ENCODE measurements around the gene ZNF43. TPM values are rescaled to one million over a fixed set of nuclear protein-coding genes. Genes with fewer than 3 reads are reported as not detected.
A peak's percentile ranks its signal among the peaks of the same experiment; 100 is the strongest.
"Not testable (repeated sequence)": the region's sequence is repeated elsewhere in the genome, so short reads cannot be mapped to it uniquely, and the experiment has no call there.

The ZNF43 gene
- polyA plus RNA-seq, 4 donors = 28.7 to 50.3 (median 45.8) TPM

GRCh38 chr19:21812448-21812847 is 23.5 kb downstream of the ZNF43 start:
- no peak for DNase-seq (ENCODE audit: low read depth in 4 of 4, low spot score in 3 of 4)

GRCh38 chr19:21808400-21809000 is 27.5 kb downstream of the ZNF43 start:
- not testable (repeated sequence) for DNase-seq (ENCODE audit: low read depth in 4 of 4, low spot score in 3 of 4)

- peak in 2 of 4 donors; percentile 18 to 32 for DNase-seq (ENCODE audit: low read depth in 4 of 4, low spot score in 3 of 4)
Observed at GRCh38 chr19:21789466-21790085, 46.4 kb downstream of the ZNF43 start.

- no peak for DNase-seq (ENCODE audit: low read depth in 4 of 4, low spot score in 3 of 4)
Observed at GRCh38 chr19:21786936-21787335, 49.0 kb downstream of the ZNF43 start.

GRCh38 chr19:21775792-21776191 is 60.2 kb downstream of the ZNF43 start:
- not testable (repeated sequence) for DNase-seq (ENCODE audit: low read depth in 4 of 4, low spot score in 3 of 4)

- peak; percentile 82 to 88 (median 86) for DNase-seq (ENCODE audit: low read depth in 4 of 4, low spot score in 3 of 4)
Observed at GRCh38 chr19:21767065-21767800, 68.7 kb downstream of the ZNF43 start, which contains the start of gene ZNF100. Gene ZNF100 (minus strand): TSS chr19:21767579. CDS start chr19:21767429, 150 bp downstream.

GRCh38 chr19:21766705-21767064 is 69.3 kb downstream of the ZNF43 start:
- DNase-seq (ENCODE audit: low read depth in 4 of 4, low spot score in 3 of 4) = not testable (repeated sequence)

GRCh38 chr19:21765151-21765550 is 70.8 kb downstream of the ZNF43 start:
- DNase-seq (ENCODE audit: low read depth in 4 of 4, low spot score in 3 of 4) = no peak

GRCh38 chr19:21761547-21761946 is 74.4 kb downstream of the ZNF43 start:
- DNase-seq (ENCODE audit: low read depth in 4 of 4, low spot score in 3 of 4) = not testable (repeated sequence)

- no peak for DNase-seq (ENCODE audit: low read depth in 4 of 4, low spot score in 3 of 4)
Observed at GRCh38 chr19:21758296-21758695, 77.7 kb downstream of the ZNF43 start.

- not testable (repeated sequence) for DNase-seq (ENCODE audit: low read depth in 4 of 4, low spot score in 3 of 4)
Observed at GRCh38 chr19:21755555-21755954, 80.4 kb downstream of the ZNF43 start.

Other genes starting within 250 kb of the ZNF43 start
- 10 to 100 TPM; 16.9 to 22.3 (median 18.5) TPM for gene ZNF100, start 68.6 kb downstream of the ZNF43 start, polyA plus RNA-seq (ENCODE audit: insufficient read length in 4 of 4)
- gene ZNF208, start 174.8 kb upstream of the ZNF43 start, polyA plus RNA-seq (ENCODE audit: insufficient read length in 4 of 4) = 10 to 100 TPM in 1 of 4 donors, 1 to 10 TPM in 3; 2.7 to 14.7 (median 3.1) TPM
- gene ZNF257, start 216.3 kb upstream of the ZNF43 start, polyA plus RNA-seq (ENCODE audit: insufficient read length in 4 of 4) = 1 to 10 TPM; 3.4 to 7.1 (median 4.6) TPM

Measured in left renal pelvis (tissue), 4 donors.